ENCODE measurements around the gene F13B. TPM values are rescaled to one million over a fixed set of nuclear protein-coding genes. Genes with fewer than 3 reads are reported as not detected.
"Not testable (repeated sequence)": the region's sequence is repeated elsewhere in the genome, so short reads cannot be mapped to it uniquely, and the experiment has no call there.

Gene F13B
- not detected for total RNA-seq
- long read RNA-seq: 0 reads

- no peak for DNase-seq
- intact Hi-C loops (cut with DNase I): no loop called here
- ATAC-seq (ENCODE audit: poor library complexity): no peak
Observed at GRCh38 chr1:197066719-197067456, at the start of gene F13B. TSS of gene F13B (minus strand) at chr1:197067260. CDS start at chr1:197067223, 37 bp downstream.

- DNase-seq (no peak), ATAC-seq (ENCODE audit: poor library complexity) (no peak)
- intact Hi-C loops (cut with DNase I): no loop called here
Observed at GRCh38 chr1:197116156-197116555, 49.1 kb upstream of the F13B start.

- intact Hi-C loops (cut with DNase I): no loop called here
- DNase-seq (no peak), ATAC-seq (ENCODE audit: poor library complexity) (no peak)
Observed at GRCh38 chr1:197106869-197107268, 39.8 kb upstream of the F13B start.

- DNase-seq (no peak), ATAC-seq (ENCODE audit: poor library complexity) (no peak)
Observed at GRCh38 chr1:197103300-197103699, 36.2 kb upstream of the F13B start.

DNA sequence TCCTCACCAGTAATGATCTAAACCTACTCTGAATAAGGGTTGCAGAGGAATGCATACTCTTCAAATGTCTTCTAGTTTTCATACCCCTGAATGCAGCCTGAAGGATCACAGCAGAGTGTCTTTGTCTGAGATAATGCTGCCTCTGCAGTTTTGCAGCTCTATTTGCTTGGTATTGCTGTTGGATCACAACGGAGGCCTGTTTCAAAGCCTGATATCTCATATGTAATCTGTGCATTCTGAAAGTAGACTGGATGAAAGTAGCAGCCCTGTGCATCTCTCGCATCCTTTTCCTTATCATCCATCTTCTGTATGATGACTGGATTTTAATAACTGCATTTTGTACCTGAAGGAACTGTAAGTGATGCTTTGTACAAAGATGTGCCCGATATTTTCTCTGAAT lies 34.9 kb upstream of the F13B start:
- DNase-seq (no peak), ATAC-seq (ENCODE audit: poor library complexity) (no peak)
- intact Hi-C loops (cut with DNase I): no loop called here

More at GRCh38 chr1:197103300-197103699, 36.2 kb upstream of the F13B start:
- intact Hi-C loops (cut with DNase I): no loop called here

GRCh38 chr1:197100677-197101076 lies 33.6 kb upstream of the F13B start:
- ATAC-seq (ENCODE audit: poor library complexity): no peak
- intact Hi-C loops (cut with DNase I): no loop called here
- no peak for DNase-seq

GRCh38 chr1:197099444-197099843 lies 32.4 kb upstream of the F13B start:
- intact Hi-C loops (cut with DNase I): no loop called here
- ATAC-seq (ENCODE audit: poor library complexity) (peak; percentile 53), DNase-seq (no peak)

GRCh38 chr1:197096971-197097370 lies 29.9 kb upstream of the F13B start:
- DNase-seq; ATAC-seq (ENCODE audit: poor library complexity); intact Hi-C loops (cut with DNase I): not testable (repeated sequence)

- intact Hi-C loops (cut with DNase I): no loop called here
- no peak for ATAC-seq (ENCODE audit: poor library complexity)
- DNase-seq: no peak
Observed at GRCh38 chr1:197096137-197096536, 29.1 kb upstream of the F13B start.

GRCh38 chr1:197093226-197093885 lies 26.3 kb upstream of the F13B start:
- intact Hi-C loops (cut with DNase I): no loop called here
- DNase-seq (no peak), ATAC-seq (ENCODE audit: poor library complexity) (no peak)

DNA sequence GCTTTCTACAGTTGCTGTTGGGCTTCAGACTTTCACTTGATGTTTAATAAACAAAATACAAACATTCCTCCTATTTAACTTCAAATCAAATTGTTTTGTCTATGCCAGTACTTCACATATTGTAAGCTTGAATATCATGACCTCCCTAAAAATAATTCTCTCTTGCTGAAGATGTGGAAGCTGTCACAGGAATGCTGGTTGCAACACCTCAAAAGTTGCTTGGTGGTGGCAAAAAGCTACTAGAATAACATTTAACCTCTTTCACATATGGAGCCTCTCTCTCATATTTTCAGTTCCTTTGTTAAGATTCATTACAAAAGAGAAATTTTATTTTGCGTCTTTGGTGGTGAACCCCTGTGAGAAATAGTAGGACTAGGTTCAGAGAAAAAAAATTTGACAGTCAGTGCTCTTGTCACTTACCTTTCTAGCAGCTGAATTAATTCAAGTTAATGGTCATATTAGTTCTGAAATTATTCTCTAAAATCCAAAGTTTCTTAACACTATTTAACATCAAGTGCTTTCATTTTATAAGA lies 25.5 kb upstream of the F13B start:
- intact Hi-C loops (cut with DNase I): no loop called here
- ATAC-seq (ENCODE audit: poor library complexity): no peak
- DNase-seq: no peak

DNA sequence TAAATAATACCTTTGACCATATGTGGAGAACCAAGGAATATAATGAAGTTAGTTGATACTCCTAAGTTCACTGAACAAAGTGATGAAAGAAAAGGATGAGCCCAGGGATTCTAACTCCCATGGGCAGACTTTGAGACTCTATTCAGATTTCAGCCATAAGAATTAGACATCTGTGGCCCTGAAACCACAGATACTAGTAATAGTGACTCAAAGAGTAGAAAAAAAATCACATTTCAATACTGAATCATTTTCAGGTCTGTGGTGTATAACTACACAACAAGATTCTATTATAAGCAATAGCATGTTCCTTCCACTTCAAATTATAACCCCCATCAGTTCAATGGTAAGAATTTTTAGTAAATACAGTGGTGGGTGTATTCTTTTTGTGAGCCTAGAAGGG lies 16.4 kb upstream of the F13B start:
- intact Hi-C loops (cut with DNase I): no loop called here
- ATAC-seq (ENCODE audit: poor library complexity) (no peak), DNase-seq (no peak)

GRCh38 chr1:197081117-197081753 lies 14.2 kb upstream of the F13B start:
- intact Hi-C loops (cut with DNase I): no loop called here
- DNase-seq (no peak), ATAC-seq (ENCODE audit: poor library complexity) (no peak)

DNA sequence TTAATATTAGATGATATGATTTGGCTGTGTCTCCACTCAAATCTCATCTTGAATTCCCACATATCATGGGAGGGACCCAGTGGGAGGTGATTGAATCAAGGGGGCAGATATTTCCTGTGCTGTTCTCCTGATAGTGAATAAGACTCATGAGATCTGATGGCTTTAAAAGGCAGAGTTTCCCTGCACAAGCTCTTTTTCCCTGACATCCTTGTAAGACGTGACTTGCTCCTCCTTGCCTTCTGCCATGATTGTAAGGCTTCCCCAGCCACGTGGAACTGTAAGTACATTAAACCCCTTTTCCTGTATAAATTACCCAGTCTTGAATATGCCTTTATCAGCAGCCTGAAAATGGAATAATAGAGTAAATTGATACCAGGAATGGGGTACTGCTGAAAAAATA lies 13.3 kb upstream of the F13B start:
- intact Hi-C loops (cut with DNase I): no loop called here

DNA sequence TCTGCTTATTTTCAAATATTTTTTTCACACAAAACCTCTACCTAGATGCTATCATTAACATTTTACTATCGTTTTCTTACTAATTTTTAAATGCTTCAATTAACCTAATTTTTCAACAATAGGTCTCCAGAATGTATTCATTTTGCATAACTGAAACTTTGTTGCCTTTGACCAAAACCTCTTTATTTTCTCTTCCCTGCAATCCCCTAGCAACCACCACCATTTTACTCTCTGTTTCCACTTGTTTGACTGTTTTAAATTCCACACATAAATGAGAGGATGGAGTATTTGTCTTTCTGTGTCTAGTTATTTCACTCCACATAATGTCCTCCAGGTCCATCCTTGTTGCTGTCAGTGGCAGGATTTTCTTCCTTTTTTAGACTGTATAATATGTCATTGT lies 9.5 kb upstream of the F13B start:
- intact Hi-C loops (cut with DNase I): no loop called here
- DNase-seq (no peak), ATAC-seq (ENCODE audit: poor library complexity) (no peak)

More for the DNA sequence above, 13.3 kb upstream of the F13B start:
- ATAC-seq (ENCODE audit: poor library complexity) (no peak), DNase-seq (no peak)

DNA sequence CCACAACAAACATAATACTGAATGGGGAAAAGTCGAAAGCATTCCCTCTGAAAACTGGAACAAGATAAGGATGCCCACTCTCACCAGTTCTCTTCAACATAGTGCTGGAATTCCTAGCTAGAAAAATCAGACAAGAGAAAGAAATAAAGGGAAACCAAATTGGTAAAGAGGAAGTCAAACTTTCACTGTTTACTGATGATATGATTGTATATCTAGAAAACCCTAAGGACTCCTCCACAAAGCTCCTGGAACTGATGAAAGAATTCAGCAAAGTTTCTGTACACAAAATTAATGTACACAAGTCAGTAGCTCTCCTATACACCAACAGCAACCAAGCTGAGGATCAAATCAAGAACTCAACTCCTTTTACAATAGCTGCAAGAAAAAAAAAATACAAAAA lies 6.9 kb upstream of the F13B start:
- ATAC-seq (ENCODE audit: poor library complexity): no peak
- DNase-seq: no peak
- intact Hi-C loops (cut with DNase I): no loop called here

GRCh38 chr1:197067457-197067818 lies 378 bp upstream of the F13B start:
- DNase-seq: no peak
- intact Hi-C loops (cut with DNase I): no loop called here
- no peak for ATAC-seq (ENCODE audit: poor library complexity)

GRCh38 chr1:197066277-197066676 lies 783 bp downstream of the F13B start:
- DNase-seq: no peak
- ATAC-seq (ENCODE audit: poor library complexity): no peak
- intact Hi-C loops (cut with DNase I): no loop called here

DNA sequence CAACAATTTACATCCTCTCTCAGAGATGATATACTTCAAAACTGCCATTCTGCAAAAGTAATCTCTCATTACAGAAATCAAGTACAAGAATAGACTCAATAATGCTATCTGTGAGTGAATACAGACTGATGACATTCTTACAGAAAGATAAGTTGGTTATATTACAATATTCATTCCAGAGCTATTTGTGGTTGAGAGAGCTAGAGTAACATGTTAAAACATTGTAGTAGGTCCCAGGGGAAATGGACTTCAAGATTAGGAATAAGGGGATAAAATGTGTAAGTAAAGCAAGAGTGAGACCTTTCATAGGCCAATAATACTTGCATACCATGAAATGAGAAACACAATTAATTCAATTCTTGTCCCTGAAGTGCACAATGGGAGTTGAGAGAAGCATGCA lies 1.5 kb downstream of the F13B start:
- intact Hi-C loops (cut with DNase I): no loop called here
- ATAC-seq (ENCODE audit: poor library complexity) (no peak), DNase-seq (no peak)

DNA sequence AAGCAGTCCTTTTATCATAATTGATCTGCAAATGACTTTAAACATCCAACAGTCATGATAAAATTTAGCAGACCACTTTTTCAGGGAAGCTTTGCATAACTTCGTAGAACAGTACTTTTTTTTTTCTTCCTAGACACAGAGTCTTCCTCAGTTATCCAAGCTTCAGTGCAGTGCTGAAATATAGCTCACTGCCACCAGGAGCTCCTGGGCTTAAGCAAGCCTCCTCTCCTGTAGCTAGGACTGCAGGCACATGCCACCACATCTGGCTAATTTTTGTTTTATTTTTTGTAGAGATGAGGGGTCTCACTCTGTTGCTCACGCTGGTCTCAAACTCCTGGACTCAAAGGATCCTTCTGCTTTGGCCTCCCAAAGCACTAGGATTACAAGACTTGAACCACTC lies 3.8 kb downstream of the F13B start:
- intact Hi-C loops (cut with DNase I): no loop called here
- DNase-seq: no peak
- no peak for ATAC-seq (ENCODE audit: poor library complexity)
